IPS-18a (cell line): Measurements from ENCODE around the gene SPATC1L.

Experiments used
- H3K27ac ChIP-seq: one replicate; pipeline ENCODE4 v1.5.1; 2013; ENCODE audit warnings: low read length
- H3K27me3 ChIP-seq: one replicate; pipeline ENCODE4 v1.6.1; 2013; ENCODE audit warnings: mild to moderate bottlenecking, low read length; ENCODE audit not compliant: control insufficient read depth, insufficient read depth
- H3K36me3 ChIP-seq: one replicate; pipeline ENCODE4 v1.6.1; 2013; ENCODE audit warnings: low read depth, low read length; ENCODE audit not compliant: control insufficient read depth
- H3K4me1 ChIP-seq: one replicate; pipeline ENCODE4 v1.6.1; 2013; ENCODE audit warnings: low read depth, low read length; ENCODE audit not compliant: control insufficient read depth
- H3K4me3 ChIP-seq: one replicate; pipeline ENCODE4 v1.5.1; 2013; ENCODE audit warnings: low read length
- H3K9ac ChIP-seq: one replicate; pipeline ENCODE4 v1.6.1; 2013; ENCODE audit warnings: mild to moderate bottlenecking, low read length, moderate library complexity
- H3K9me3 ChIP-seq: one replicate; pipeline ENCODE4 v1.6.1; 2013; ENCODE audit warnings: low read depth, low read length; ENCODE audit not compliant: control insufficient read depth

Gene SPATC1L

GRCh38 chr21:46159841-46160656, 24.2 kb downstream of the SPATC1L start:
- Histone ChIP-seq H3K4me1 (no peaks in the 10 kb centered on the region), H3K36me3 (no peaks in the 10 kb centered on the region), H3K9ac (no peak overlapping the region), H3K9me3 (no peaks in the 10 kb centered on the region), H3K4me3 (no peak overlapping the region), H3K27me3 (no peaks in the 10 kb centered on the region), H3K27ac (no peak overlapping the region)

GRCh38 chr21:46159390-46159789, 24.9 kb downstream of the SPATC1L start:
- no peaks in the 10 kb centered on the region for H3K9me3 ChIP-seq
- no peaks in the 10 kb centered on the region for H3K4me1 ChIP-seq
- no peak overlapping the region for H3K27ac ChIP-seq
- no peak overlapping the region for H3K4me3 ChIP-seq
- H3K9ac ChIP-seq: no peak overlapping the region
- H3K27me3 ChIP-seq: no peaks in the 10 kb centered on the region
- H3K36me3 ChIP-seq: no peaks in the 10 kb centered on the region

DNA sequence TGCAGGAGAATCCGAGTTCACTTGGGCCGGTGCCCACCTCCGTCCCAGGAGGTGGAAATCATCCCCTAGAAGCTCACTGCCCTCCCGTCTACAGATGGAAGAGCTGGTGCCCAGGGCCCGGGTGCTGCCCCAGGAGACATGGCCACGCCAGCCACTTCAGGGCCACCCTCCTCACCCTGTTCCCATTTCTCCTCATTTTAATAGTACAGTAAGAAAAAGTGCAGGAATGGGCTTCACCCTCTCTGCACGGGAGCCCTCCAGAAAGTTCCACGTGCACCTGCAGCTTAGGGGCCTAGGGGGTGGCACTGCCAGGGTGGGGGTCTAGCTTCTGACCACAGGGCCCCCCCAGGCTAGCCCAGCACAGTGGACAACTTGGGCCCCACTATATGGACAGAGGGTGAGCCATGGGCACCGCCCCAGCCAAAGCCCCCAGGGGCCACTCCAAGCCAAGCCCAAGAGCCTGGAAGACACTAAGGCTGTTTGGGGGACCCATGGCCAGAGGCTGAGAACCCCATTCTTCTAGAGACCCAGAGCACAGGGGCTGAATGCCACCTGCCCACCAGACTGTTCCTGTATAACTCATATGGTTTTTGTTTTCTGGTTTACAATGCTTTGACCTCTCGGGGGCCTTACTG, 25.5 kb downstream of the SPATC1L start:
- H3K27me3 ChIP-seq: no peaks in the 10 kb centered on the region
- H3K4me3 ChIP-seq: no peak overlapping the region
- no peak overlapping the region for H3K9ac ChIP-seq
- H3K4me1 ChIP-seq: no peaks in the 10 kb centered on the region
- H3K27ac ChIP-seq: no peak overlapping the region
- H3K9me3 ChIP-seq: no peaks in the 10 kb centered on the region
- H3K36me3 ChIP-seq: no peaks in the 10 kb centered on the region

- no peak overlapping the region for H3K4me3 ChIP-seq
- no peaks in the 10 kb centered on the region for H3K27me3 ChIP-seq
- no peak overlapping the region for H3K27ac ChIP-seq
- H3K9me3 ChIP-seq: no peaks in the 10 kb centered on the region
- H3K9ac ChIP-seq: no peak overlapping the region
- H3K36me3 ChIP-seq: no peaks in the 10 kb centered on the region
- peaks cover 5% of the 10 kb centered on the region for H3K4me1 ChIP-seq
Observed at GRCh38 chr21:46157987-46158451, 26.2 kb downstream of the SPATC1L start.

GRCh38 chr21:46157396-46157986, 26.8 kb downstream of the SPATC1L start:
- Histone ChIP-seq H3K4me1 (peaks cover 8% of the 10 kb centered on the region), H3K27me3 (no peaks in the 10 kb centered on the region), H3K4me3 (no peak overlapping the region), H3K9ac (no peak overlapping the region), H3K36me3 (no peaks in the 10 kb centered on the region), H3K27ac (no peak overlapping the region), H3K9me3 (no peaks in the 10 kb centered on the region)

- H3K4me1 ChIP-seq: peaks cover 8% of the 10 kb centered on the region
- no peaks in the 10 kb centered on the region for H3K36me3 ChIP-seq
Observed at GRCh38 chr21:46156678-46157077, 27.6 kb downstream of the SPATC1L start.

DNA sequence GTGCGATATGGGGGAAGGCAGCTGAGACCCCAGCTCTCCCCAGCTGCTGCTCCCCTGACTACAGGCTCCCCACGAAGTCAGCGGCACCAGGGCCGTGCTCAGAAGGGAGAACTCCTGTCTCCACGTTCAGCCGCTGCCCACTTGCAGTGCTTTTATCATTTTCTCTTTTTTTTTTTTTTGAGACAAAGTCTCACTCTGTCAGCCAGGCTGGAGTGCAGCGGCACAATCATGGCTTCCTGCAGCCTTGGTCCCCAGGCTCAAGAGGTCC, 27.9 kb downstream of the SPATC1L start:
- Histone ChIP-seq H3K4me3 (no peak overlapping the region), H3K9me3 (no peaks in the 10 kb centered on the region), H3K27ac (no peak overlapping the region)

More at GRCh38 chr21:46156678-46157077, 27.6 kb downstream of the SPATC1L start:
- Histone ChIP-seq H3K9ac (no peak overlapping the region), H3K9me3 (no peaks in the 10 kb centered on the region), H3K27me3 (no peaks in the 10 kb centered on the region), H3K4me3 (no peak overlapping the region), H3K27ac (no peak overlapping the region)

DNA sequence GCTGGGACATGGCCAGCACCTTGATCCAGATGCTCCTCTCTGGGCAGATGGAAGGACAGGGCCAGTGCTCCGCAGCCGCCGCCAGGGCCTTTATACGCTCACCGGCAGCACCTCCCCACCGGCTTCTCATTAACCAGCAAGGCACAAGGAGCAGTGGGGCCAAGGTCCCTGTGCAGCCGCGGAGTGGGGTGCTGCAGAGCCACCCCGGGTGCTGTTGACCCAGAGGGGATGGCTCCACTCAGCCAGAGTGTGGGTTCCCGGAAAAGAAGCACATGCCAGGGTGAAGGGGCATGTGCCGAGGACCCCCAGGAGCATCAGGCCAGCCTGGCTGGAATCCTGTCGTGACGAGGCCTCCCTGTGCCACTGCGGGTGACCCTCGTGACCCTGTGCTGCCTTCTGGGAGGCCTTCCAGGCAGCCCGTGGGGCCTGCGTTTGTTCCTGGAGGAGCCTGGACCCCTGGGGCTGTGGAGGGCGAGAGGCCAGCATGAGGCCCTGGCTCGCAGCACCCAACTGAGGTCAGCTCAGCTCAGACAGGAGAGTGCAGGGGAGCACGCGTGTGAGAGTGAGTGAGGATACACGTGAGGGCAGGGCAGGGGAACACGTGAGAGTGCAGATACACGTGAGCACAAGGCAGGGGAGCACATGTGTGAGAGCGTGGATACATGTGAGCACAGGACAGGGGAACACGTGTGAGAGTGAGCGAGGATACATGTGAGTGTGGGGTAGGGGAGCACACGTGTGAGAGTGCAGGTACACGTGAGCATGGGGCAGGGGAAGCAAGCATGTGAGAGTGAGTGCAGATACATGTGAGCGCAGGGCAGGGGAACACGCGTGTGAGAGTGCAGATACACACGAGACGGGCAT, 28.5 kb downstream of the SPATC1L start, which contains the start of gene FTCD:
FTCD (minus strand) TSS at position 66 of the 864 bp plus-strand sequence; CDS start at position 10, 56 bp downstream.
- Histone ChIP-seq H3K9ac (no peak within 1 kb of the TSS), H3K27ac (no peak within 1 kb of the TSS), H3K9me3 (no peaks in the 10 kb centered on the region), H3K4me3 (no peak within 1 kb of the TSS), H3K27me3 (no peaks in the 10 kb centered on the region), H3K36me3 (no peaks in the 10 kb centered on the region), H3K4me1 (peaks cover 8% of the 10 kb centered on the region)

More for the DNA sequence above, 27.9 kb downstream of the SPATC1L start:
- no peak overlapping the region for H3K9ac ChIP-seq
- no peaks in the 10 kb centered on the region for H3K27me3 ChIP-seq
- H3K4me1 ChIP-seq: peaks cover 8% of the 10 kb centered on the region
- H3K36me3 ChIP-seq: no peaks in the 10 kb centered on the region

DNA sequence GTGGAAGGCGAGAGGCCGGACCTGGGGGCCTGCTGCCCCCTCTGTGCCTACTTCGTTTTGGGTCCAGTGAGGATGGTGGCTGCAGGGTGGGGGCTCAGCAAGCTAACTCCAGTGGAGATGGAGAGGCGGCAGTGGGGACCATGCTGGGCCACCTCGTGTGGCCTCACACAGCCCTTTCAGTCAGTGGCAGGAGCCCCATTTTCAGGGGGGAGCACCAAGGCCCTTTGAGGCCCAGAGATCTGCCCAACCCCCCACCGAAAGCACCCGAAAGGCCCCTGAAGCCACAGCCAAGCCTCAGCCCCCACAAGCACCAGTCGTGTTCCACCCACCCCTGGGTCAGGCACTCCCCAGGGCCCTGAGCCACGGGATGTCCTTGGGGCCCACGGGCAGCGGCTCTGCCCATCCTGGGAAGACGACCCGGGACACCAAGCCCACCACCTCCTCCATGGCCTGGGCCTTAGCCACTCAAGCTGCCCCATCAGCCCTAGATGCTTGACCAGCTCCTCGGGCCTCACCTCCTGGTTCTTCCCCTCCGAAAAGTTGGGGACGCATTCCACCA, 29.2 kb downstream of the SPATC1L start:
- H3K4me3 ChIP-seq: no peak overlapping the region
- H3K27me3 ChIP-seq: no peaks in the 10 kb centered on the region
- H3K9ac ChIP-seq: no peak overlapping the region
- no peaks in the 10 kb centered on the region for H3K36me3 ChIP-seq
- H3K9me3 ChIP-seq: no peaks in the 10 kb centered on the region
- H3K4me1 ChIP-seq: peaks cover 8% of the 10 kb centered on the region
- H3K27ac ChIP-seq: no peak overlapping the region

DNA sequence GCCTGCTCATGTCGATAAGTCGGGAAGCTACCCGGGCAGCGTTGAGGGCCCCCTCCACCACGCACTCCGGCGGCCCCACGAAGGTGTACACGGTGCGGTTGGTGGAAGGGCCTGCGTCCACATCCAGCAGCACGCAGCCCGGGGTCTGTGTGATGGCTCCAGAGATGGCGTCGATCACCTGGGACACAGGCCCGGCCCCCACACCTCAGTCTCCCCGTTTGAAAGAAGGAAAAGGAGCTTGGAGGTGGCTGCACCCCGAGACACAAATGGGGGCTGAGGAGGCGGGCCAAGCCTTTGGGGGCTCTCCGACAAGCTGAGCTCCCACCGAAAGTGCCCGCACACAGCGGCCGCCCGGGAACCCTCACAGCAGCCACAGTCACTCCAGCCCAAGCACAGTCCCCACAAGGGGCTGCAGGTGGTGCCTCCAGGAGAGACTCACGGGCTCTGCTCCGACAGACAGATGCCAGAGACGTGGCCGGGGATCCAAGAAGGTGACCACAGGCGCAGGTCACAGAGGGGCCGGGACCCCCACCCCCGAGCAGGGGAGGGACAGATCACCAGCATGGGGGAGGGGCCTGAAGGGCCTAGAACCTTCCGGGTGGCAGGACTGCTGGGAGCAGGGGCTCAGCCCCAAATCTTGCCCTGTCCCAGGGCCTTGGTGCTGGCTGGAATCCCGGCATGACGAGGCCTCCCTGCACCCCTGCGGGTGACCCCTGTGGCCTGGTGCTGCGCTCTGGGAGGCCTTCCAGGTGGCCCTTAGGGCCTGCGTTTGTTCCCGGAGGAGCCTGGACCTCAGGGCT, 29.9 kb downstream of the SPATC1L start:
- peaks cover 8% of the 10 kb centered on the region for H3K4me1 ChIP-seq
- H3K9me3 ChIP-seq: no peaks in the 10 kb centered on the region
- no peak overlapping the region for H3K4me3 ChIP-seq
- H3K9ac ChIP-seq: no peak overlapping the region
- no peaks in the 10 kb centered on the region for H3K27me3 ChIP-seq
- no peak overlapping the region for H3K27ac ChIP-seq
- no peaks in the 10 kb centered on the region for H3K36me3 ChIP-seq
